ENCODE results near the gene PCNT. TPM values are rescaled to one million over a fixed set of nuclear protein-coding genes. Genes with fewer than 3 reads are reported as not detected.
"Not testable (repeated sequence)": the region's sequence is repeated elsewhere in the genome, so short reads cannot be mapped to it uniquely, and the experiment has no call there.

The PCNT gene
- total RNA-seq, 1 experiment from 2014 or later = 5.2 TPM

DNA sequence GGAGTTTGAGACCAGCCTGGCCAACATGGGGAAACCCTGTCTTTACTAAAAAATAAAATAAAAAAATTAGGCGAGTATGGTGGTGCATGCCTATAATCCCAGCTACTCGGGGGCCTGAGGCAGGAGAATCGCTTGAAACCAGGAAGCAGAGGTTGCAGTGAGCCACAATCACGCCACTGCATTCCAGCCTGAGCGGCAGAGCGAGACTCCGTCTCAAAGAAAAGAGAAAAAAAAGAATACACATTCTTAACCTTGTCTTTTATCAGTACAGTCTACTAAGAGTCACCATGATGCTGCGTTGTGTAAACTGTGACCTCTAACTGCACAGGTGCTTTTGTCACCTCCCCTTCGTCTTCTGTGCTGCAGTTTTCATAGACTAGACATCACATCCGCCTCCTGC is 37.2 kb downstream of the PCNT start:
- DNase-seq (ENCODE audit: low spot score) = no peak

DNA sequence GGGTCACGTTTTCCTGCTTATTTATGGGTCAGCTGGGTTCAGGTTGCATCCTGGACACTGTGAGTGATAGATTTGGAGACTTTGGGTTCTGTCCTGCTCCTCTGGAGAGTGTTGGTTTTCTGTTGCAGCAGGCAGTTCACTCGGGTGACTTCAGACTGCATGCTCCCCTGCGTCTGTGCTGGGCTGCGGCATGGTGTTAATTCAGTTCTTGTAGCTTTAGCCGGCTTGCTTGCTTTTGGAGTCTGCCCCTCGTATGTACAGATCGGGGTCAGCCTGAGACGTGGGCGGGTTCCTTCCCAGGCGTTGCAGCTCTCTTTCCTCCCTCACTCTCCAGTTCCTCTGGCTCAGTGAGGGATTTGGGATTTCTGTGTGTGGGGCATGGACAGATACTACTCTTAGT is 38.0 kb downstream of the PCNT start:
- DNase-seq (ENCODE audit: low spot score) = no peak

DNA sequence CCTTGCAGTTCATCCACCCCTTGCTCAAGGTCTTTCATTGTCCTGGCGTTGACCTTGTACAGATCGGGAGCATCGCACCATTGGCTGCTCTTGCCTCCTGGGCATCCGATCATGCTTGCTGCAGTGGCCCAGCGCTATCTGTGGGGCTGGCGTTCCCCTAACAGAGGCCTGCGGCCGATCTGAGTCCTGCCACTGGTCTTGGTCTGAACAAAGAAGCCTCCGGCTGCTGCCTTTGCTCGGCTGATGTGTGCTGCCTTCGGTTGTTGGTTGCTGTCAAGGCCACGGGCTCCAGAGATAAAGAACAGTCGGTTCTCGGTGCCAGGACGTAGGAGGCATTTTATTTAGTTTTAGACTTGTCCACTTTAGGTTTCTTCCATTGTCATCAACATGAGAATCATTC is 39.0 kb downstream of the PCNT start:
- no peak for DNase-seq (ENCODE audit: low spot score)

GRCh38 chr21:46363698-46364097 is 39.7 kb downstream of the PCNT start:
- DNase-seq (ENCODE audit: low spot score) = no peak

GRCh38 chr21:46366091-46366490 is 42.1 kb downstream of the PCNT start:
- DNase-seq (ENCODE audit: low spot score) = no peak

- DNase-seq (ENCODE audit: low spot score) = no peak
Observed at GRCh38 chr21:46366561-46366960, 42.6 kb downstream of the PCNT start.

- no peak for DNase-seq (ENCODE audit: low spot score)
Observed at GRCh38 chr21:46366966-46367365, 43.0 kb downstream of the PCNT start.

GRCh38 chr21:46368533-46369285 is 44.8 kb downstream of the PCNT start:
- no peak for DNase-seq (ENCODE audit: low spot score)

DNA sequence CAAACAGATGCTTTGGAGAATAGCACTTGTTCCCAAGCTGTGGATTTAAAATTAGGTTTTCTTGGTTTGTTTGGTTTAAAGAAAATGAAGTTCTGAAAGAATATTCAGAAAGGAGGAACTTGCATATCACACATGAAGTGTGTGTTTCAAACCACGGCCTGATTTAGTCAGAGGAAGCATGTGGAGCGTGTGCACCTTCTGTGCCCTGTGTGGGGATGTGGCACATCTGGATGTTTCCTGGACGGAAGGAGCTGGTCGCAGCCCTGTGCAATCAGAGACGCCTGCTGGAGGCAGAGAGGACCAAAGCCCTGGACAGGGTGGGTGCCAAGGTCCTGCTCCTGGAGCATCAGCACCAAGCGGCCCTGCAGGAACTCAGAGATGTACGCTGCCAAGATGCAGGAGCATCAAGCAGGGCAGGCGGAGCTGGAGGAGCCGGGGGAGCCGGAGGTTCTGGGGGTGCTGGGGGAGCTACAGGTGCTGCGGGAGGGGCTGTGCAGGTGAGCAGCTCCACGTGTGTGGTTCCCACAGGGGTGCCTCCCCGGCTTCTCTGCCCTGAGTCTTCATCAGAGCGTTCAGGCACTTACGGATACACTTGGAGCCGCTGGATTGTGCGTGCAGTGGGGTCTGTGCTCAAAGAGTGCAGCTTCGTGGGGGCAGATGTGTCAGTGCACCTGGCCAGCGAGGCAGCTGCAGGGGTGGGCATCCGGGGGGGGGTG is 45.7 kb downstream of the PCNT start:
- no peak for DNase-seq (ENCODE audit: low spot score)

- DNase-seq (ENCODE audit: low spot score) = no peak
Observed at GRCh38 chr21:46371204-46372013, 47.5 kb downstream of the PCNT start.

DNA sequence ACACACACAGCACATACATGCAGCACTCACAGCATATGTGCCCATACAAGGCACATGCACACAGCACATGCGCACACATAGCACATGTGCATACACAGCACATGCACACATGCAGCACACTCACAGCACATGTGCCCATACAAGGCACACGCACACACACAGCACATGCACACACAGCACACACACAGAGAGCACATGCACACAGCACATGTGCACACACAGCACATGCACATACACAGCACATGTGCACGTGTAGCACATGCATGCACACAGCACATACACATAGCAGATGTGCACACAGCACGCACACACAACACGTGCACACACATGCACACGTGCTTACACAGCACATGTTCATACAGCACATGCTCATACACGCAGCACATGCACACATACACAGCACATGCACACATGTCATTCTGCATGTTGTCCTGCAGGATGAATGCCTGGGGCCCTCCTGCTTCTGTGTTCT is 48.1 kb downstream of the PCNT start:
- DNase-seq (ENCODE audit: low spot score) = no peak

DNA sequence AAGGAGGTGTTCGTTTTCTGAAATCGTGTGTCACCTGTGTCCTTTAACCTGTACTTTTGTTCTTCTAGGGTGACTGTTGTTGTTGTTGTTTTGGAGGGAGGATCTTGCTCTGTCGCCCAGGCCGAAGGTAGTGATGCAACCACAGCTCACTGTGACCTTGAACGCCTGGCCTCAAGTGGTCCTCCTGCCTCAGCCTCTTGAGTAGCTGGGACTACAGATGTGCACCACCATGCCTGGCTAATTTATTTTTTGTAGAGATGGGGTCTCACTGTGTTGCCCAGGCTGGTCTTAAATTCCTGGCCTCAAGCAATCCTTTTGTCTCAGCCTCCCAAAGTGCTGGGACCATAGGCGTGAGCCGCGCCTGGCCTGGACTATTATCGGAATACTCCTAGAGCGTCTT is 49.0 kb downstream of the PCNT start:
- DNase-seq (ENCODE audit: low spot score) = not testable (repeated sequence)

- DNase-seq (ENCODE audit: low spot score) = no peak
Observed at GRCh38 chr21:46374761-46375389, 50.9 kb downstream of the PCNT start.

- DNase-seq (ENCODE audit: low spot score) = no peak
Observed at GRCh38 chr21:46375560-46376230, 51.7 kb downstream of the PCNT start.

DNA sequence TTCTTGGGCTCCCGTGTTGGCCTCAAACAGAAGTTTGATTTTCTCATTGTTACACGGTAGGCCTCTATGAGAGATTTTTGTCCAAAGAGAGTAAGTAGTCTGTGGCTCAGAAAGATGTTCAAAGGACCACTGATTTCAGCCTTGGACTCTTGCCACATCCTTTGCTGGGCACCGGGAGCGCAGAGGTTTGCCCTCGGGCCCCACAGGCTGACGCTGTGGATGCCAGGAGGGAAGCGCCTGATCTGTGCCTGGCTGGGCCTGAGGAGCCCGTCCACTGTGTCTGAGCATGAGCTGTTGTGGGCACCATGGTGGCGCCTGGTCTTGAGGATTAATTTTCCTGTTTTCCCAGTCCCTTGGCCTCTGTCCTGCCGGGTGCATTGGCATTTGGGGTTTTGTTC is 52.3 kb downstream of the PCNT start:
- no peak for DNase-seq (ENCODE audit: low spot score)

GRCh38 chr21:46376856-46377453 is 53.0 kb downstream of the PCNT start:
- DNase-seq (ENCODE audit: low spot score) = no peak

GRCh38 chr21:46377789-46378188 is 53.8 kb downstream of the PCNT start:
- DNase-seq (ENCODE audit: low spot score) = no peak

- DNase-seq (ENCODE audit: low spot score) = no peak
Observed at GRCh38 chr21:46379105-46379504, 55.1 kb downstream of the PCNT start.

DNA sequence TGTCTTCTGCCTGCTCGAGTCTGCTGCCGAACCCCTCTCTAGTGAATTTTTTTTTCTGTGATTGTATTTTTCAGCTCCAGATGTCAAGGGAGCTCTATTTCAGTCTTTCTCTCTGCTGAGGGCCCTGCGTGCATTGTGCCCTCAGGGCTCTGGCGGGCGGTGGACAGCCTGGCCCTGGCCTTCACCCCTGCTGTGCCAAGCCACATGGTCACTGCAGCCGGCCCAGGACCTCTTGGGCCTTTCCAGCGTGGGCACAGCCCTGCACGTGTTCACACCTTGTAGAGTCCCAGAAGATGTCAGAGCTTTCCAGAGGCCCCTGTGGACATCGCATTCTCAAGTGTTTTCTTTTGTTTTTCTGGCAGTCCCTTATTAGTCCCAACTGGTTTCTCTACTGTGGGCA is 55.7 kb downstream of the PCNT start:
- no peak for DNase-seq (ENCODE audit: low spot score)

GRCh38 chr21:46381541-46381940 is 57.6 kb downstream of the PCNT start:
- no peak for DNase-seq (ENCODE audit: low spot score)

DNA sequence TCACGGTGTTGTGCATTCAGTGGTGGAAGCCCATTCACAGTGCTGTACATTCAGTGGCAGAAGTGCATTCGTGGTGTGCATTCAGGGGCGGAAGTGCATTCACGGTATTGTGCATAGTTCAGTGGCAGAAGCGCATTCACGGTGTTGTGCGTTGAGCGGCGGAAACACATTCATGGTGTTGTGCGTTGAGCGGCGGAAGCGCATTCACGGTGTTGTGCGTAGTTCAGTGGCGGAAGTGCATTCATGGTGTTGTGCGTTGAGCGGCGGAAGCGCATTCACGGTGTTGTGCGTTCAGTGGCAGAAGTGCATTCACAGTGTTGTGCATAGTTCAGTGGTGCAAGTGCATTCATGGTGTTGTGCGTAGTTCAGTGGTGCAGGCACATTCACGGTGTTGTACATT is 60.6 kb downstream of the PCNT start:
- no peak for DNase-seq (ENCODE audit: low spot score)

All from H4 (cell line).